Spinal cord (tissue), 10 donors: ENCODE data around the gene IP6K2. TPM values are rescaled to one million over a fixed set of nuclear protein-coding genes. Genes with fewer than 3 reads are reported as not detected.

Experiments used
- DNase-seq, 6 donors: peaks; one replicate each; pipeline versions ENCODE4 v3.0.0 to v3.0.0-alpha.2; 2013 to 2015; ENCODE audit warnings: low spot score in 6 of 6, low read depth in 4 of 6
- H3K27ac ChIP-seq: one replicate; pipeline ENCODE4 v1.5.1; 2013; ENCODE audit warnings: low read depth, low read length, control low read depth
- H3K27me3 ChIP-seq: one replicate; pipeline ENCODE4 v1.6.1; 2013; ENCODE audit warnings: low read length; ENCODE audit not compliant: control insufficient read depth, insufficient read depth
- H3K36me3 ChIP-seq: one replicate; pipeline ENCODE4 v1.6.1; 2013; ENCODE audit warnings: low read length; ENCODE audit not compliant: control insufficient read depth, insufficient read depth
- H3K4me1 ChIP-seq: one replicate; pipeline ENCODE4 v1.6.1; 2013; ENCODE audit warnings: low read length; ENCODE audit not compliant: control insufficient read depth, insufficient read depth
- H3K4me3 ChIP-seq: one replicate; pipeline ENCODE4 v1.5.1; 2013; ENCODE audit warnings: low read depth, low read length, control low read depth
- H3K9me3 ChIP-seq: one replicate; pipeline ENCODE4 v1.6.1; 2013; ENCODE audit warnings: low read length; ENCODE audit not compliant: control insufficient read depth, insufficient read depth
- WGBS: methylation state at CpG from one replicate; pipeline ENCODE4 v1.1.5; 2013; ENCODE audit warnings: missing lambda C conversion rate; ENCODE audit not compliant: insufficient coverage; 5-methylcytosine and 5-hydroxymethylcytosine counted together
- polyA plus RNA-seq, 2 donors: library from polyadenylated mRNA; unstranded; fragments of 120-200 nt; gene quantifications; one replicate each; pipeline ENCODE4 v1.2.1, GENCODE V29; 2013; ENCODE audit not compliant: insufficient read length in 2 of 2
- total RNA-seq, 2 donors: library from RNA; depleted of rRNA in 1 of 2; stranded (reverse); fragments of 120-200 nt in 1 of 2; fragments of >200 nt in 1 of 2; gene quantifications; one replicate each; pipeline versions ENCODE4 v1.2.3 to v1.2.4, GENCODE V29; 2013 to 2014
- donor health status: healthy.

The IP6K2 gene
- total and polyA plus RNA-seq, 4 donors: 67.0 to 202 (median 148) TPM

DNA sequence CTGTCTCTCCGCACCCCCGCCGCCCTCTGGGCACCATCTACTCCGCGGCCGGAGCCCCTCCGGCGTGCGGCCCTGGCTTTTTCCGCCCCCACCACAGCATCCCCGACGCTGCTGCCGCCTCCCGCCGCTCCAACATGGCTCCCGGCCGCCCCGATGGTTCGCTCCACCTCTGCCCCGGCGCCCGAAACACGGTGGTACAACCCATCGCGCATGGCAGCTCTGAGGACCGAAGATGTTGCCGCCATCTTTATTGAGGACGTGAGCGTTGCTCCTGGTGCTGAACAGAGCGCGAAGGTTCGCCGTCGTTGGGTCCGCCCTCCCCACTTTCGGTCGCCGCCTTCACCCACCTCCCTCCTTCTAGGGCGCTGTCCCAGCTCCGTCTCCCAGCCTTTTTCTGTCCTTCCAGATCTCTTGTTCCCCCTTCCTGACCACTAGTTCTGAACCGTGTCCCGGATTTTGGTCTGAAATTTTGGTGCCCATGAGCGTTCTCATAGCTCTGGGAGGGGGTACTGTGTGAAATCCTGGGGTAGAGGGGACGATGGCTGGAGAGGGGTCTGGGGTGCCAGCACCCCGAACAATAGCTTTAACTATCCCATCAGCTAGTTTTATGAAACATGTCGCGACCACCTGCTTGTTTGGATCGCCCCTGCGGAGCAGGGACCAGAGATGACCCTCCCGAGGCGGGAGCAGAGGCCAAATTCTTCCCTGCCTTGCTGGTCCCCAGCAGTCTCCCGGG lies 54.1 kb downstream of the IP6K2 start, which contains the start of gene CELSR3:
Gene CELSR3, minus strand, starts transcription at position 134 of the 736 bp plus-strand sequence. CDS start 252 bp downstream, outside the sequence.
- peak in 5 of 6 donors; percentile 70 to 98 (median 89) for DNase-seq
- Histone ChIP-seq H3K27ac (peak within 1 kb of the TSS; percentile 94), H3K27me3 (no peaks in the 10 kb centered on the region), H3K9me3 (no peaks in the 10 kb centered on the region), H3K4me1 (peaks cover 49% of the 10 kb centered on the region), H3K36me3 (peaks cover 41% of the 10 kb centered on the region), H3K4me3 (peak within 1 kb of the TSS; percentile 77)
- 0% methylated on average over 48 of the region's 52 CpGs for WGBS

DNA sequence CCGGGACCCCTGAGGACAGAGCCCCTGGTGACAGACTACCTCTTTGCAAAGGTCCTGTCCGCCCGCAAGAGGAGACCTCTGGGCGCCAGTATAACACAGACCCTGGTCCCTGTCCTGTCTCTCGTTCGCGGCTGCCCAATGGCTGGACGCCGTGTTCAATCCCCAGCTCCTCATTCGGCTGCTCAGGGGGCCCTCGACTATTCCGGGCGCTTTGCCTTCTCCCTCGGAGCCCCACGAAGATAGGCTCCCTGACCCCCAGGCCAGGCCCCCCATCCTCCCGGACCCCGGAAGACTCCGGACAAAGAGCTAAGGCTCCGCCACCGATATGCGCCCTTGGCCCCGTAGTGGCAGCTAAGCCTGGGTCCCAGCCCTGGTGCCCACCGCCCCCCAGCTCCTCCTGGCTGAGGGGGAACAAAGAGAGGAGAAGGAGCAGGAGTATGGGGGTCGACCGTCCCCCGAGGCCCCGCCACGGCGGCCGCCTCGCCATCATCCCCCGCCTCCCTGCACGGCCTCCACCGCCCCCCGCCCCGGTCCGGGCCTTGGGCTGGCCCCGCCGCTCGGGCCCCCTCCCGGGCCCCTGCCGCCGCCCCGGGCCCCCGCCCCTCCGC lies 54.8 kb downstream of the IP6K2 start:
- Histone ChIP-seq H3K36me3 (peaks cover 46% of the 10 kb centered on the region), H3K27ac (peak overlapping the region; percentile 25), H3K4me3 (peak overlapping the region; percentile 77), H3K4me1 (peaks cover 53% of the 10 kb centered on the region), H3K9me3 (no peaks in the 10 kb centered on the region), H3K27me3 (no peaks in the 10 kb centered on the region)
- peak in 2 of 6 donors; percentile 53 to 58 for DNase-seq
- WGBS: under 1% methylated on average over 28 of the region's 46 CpGs

DNA sequence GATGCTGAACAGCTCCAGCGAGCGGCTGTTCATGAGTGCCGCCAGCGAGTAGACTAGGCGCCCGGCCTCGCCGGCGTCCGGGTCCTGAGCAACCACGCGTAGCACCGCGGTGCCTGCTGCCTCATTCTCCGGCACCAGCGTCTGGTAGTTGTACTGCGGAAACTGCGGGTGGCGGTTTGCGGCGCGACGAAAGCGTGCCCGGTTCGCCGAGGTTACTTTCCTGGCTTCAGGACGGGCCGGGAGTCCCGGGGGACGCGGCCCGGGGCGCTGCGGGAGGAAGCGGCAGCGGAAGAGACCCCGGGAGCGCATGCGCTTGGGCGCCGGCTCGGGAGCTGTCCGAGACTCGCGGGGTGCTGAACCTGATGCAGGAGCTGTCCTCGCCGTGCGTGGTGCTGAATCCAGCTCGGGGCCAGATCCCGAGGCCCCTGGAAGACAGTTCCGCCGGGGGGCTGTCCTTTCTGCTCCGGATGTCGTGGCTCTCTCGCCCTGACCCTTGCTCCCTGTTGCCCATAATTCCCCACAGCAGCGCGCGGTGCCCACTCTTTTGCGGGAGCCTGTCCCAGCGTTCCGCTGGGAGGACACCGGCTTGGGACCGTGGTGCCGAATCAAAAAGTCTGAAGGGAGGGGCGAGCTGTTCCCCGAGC lies 55.4 kb downstream of the IP6K2 start:
- Histone ChIP-seq H3K4me1 (peaks cover 60% of the 10 kb centered on the region), H3K9me3 (no peaks in the 10 kb centered on the region), H3K4me3 (peak overlapping the region; percentile 40), H3K27ac (no peak overlapping the region), H3K36me3 (peaks cover 51% of the 10 kb centered on the region), H3K27me3 (no peaks in the 10 kb centered on the region)
- 1% methylated on average over 67 of the region's 67 CpGs for WGBS
- peak in 2 of 6 donors; percentile 69 to 81 for DNase-seq

DNA sequence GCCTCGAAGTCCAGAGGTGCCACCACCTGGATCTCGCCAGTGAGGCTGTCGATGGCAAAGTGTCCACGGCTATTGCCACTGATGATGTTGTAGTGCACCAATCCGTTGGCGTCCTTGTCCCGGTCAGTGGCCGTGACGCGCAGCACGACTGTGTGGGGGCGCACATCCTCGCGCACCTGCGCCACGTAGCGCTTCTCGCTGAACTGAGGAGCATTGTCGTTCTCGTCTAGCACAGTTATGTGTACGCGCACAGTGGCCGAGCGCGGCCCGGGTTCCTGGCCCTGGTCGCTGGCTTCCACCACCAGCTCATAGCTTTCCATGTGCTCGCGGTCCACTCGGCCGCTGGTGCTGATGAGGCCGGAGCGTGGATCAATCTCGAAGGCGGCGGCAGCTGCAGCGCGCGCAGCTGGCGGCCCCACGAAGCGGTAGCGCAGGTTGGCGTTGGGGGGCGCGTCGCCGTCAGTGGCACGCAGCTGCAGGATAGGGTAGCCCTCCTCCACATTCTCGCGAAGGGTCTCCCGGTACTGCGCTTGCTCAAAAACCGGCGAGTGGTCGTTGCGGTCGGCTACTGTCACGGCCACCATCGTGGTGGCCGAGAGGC lies 56.1 kb downstream of the IP6K2 start:
- whole genome bisulfite sequencing: 56% methylated on average over 61 of the region's 61 CpGs
- H3K27ac ChIP-seq: no peak overlapping the region

DNA sequence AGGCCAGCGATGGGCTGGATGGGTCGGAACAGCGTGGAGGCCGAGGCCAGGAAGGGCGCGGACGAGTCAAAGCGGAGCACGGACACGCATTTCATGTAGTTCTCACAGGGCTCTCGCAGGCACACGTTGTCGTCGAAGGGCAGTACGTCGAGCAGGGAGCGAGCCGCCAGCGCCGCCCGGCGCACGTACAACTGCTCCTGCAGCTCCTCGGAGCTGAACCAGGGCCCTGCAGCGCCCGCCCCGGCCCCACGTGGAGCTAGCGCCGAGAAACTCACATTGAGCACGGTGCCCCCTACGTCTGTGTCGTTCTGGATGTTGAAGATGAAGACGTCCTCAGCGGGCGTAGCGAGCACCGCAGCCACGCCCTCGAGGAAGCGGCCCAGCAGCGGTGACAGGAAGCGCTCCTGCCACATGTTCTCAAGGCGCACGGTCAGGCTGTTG lies 60.2 kb downstream of the IP6K2 start:
- Histone ChIP-seq H3K4me1 (peaks cover 46% of the 10 kb centered on the region), H3K27ac (no peak overlapping the region), H3K36me3 (peaks cover 94% of the 10 kb centered on the region)

More for the DNA sequence above, 56.1 kb downstream of the IP6K2 start:
- peaks cover 66% of the 10 kb centered on the region for H3K4me1 ChIP-seq
- H3K4me3 ChIP-seq: no peak overlapping the region
- no peak for DNase-seq
- H3K36me3 ChIP-seq: peaks cover 57% of the 10 kb centered on the region
- H3K27me3 ChIP-seq: no peaks in the 10 kb centered on the region
- H3K9me3 ChIP-seq: no peaks in the 10 kb centered on the region

DNA sequence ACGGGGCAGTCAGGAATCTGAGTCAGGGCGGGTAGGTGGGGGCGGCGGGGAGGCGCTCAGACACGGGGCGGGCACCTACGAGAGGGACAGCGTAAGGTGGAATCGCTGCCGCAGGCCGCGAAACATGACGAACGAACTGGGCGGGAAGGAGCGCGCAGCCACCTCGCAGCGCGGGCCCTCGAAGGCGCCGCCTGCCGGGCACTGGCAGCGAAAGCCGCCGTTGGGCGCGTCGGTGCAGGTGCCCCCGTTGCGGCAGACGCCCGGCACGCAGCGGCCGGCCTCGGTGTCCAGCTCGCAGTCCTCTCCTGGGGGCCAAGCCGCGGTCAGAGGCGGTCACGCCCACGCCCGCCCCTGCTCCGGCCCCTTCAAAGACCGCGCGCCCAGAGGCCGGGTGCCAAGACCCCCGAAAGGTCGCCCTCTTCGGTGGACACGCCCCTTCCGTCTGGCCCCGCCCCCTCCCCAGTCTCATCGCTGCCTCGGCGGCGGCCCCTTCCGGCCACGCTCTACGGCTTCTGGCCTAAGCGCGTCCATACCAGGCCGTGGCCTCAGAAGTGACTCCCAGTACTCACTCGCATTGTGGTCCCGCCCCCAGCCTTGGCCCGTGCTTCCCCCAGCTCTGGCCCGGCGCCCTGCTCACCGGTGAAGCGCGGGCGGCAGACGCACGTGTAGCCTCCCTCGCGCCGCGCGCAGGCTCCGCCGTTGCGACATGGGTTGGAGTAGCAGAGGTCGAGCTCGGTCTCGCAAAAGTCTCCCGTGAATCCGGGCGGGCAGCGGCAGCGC lies 60.8 kb downstream of the IP6K2 start:
- Histone ChIP-seq H3K27me3 (no peaks in the 10 kb centered on the region), H3K36me3 (peaks cover 97% of the 10 kb centered on the region), H3K27ac (no peak overlapping the region), H3K9me3 (no peaks in the 10 kb centered on the region), H3K4me3 (peak overlapping the region; percentile 27), H3K4me1 (peaks cover 40% of the 10 kb centered on the region)
- 5% methylated on average over 94 of the region's 94 CpGs for WGBS
- peak in 2 of 6 donors; percentile 68 to 76 for DNase-seq

More for the DNA sequence above, 60.2 kb downstream of the IP6K2 start:
- no peaks in the 10 kb centered on the region for H3K27me3 ChIP-seq
- H3K4me3 ChIP-seq: peak overlapping the region; percentile 27
- no peak for DNase-seq
- H3K9me3 ChIP-seq: no peaks in the 10 kb centered on the region
- 58% methylated on average over 45 of the region's 45 CpGs for whole genome bisulfite sequencing

DNA sequence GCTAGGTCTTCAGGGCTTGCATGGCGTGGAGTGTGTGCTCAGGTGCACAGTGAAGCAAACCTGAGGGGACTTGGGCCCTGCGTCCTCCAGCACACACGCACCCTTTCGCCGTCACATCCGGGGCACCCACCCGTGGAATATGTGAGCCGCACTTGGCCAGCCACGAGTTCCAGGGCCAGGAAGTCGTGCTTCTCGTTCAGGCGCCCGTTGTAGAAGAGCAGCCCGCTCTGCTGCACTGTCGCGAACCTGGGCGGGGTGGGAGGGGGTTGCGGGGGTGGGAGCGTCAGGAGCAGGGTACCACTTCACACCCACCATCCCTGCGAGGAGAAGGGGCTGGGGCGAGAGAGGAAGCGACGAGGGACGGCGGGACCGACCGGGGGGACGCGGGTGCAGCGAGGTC lies 61.4 kb downstream of the IP6K2 start:
- peaks cover 97% of the 10 kb centered on the region for H3K36me3 ChIP-seq
- no peaks in the 10 kb centered on the region for H3K27me3 ChIP-seq
- no peak for DNase-seq
- 36% methylated on average over 17 of the region's 30 CpGs for WGBS
- H3K27ac ChIP-seq: no peak overlapping the region
- no peaks in the 10 kb centered on the region for H3K9me3 ChIP-seq
- H3K4me3 ChIP-seq: no peak overlapping the region
- peaks cover 34% of the 10 kb centered on the region for H3K4me1 ChIP-seq

DNA sequence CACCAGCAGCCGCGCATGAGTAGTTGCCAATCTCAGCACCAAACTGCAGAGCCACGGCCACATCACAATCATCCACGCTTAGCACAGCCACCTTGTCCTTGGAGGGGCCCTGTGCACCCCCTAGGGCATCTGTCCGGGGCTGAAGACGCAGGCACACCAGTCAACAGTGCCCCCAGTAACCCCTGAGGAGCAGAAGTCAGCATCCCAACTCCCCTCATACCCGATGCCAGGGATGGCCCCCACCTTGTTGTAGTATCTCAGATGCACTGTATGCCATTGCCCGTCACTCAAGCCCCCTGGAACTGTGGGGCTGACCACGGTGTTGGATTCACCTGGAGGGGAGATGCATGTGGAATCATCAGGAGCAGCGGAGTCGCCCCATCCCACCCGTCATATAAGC lies 62.0 kb downstream of the IP6K2 start:
- no peak overlapping the region for H3K4me3 ChIP-seq
- H3K36me3 ChIP-seq: peaks cover 97% of the 10 kb centered on the region
- H3K9me3 ChIP-seq: no peaks in the 10 kb centered on the region
- H3K27me3 ChIP-seq: no peaks in the 10 kb centered on the region
- H3K27ac ChIP-seq: no peak overlapping the region
- no peak for DNase-seq
- 93% methylated on average over 9 of the region's 12 CpGs for WGBS
- peaks cover 32% of the 10 kb centered on the region for H3K4me1 ChIP-seq
